Measurements from ENCODE around the gene C18orf63.

C18orf63 gene

DNA sequence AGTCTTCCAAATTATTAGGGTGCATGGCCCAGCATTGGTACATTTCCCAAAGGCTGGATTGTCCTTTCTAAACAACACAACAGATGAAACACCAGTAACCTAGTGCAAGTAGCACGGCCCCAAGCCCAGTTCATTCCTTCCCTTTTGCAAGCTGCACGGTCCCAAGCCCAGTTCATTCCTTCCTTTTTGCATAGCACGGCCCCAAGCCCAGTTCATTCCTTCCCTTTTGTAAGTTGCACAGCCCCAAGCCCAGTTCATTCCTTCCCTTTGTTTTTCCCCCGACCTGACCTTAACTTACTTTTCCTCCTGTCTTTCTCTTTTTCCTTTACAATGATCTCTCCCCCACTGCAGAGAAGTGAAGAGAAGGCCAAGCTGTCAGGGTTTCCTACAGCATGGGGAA, 60.9 kb downstream of the C18orf63 start:
- DNase-seq (ENCODE audit: low spot score), result no peak

DNA sequence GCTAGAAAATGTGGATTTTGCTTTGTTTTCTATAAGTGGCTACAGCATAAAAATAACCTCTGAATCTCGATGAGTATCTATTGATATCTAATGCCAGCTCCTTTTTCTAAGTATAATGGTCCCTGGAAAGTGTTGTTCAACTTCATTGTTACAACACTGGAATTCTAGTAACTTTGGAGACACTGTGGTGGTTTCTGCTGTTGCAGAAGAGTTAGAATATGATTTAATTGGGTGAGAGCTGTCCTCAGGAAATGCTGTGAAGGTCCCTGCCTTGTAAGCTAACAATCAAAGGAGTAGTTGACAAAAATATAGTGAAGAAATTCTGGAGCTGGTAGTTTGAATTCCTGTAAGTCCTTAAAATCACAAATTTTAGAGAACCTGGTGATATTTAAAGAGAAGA, 62.1 kb downstream of the C18orf63 start:
- DNase-seq (ENCODE audit: low spot score), result no peak

DNA sequence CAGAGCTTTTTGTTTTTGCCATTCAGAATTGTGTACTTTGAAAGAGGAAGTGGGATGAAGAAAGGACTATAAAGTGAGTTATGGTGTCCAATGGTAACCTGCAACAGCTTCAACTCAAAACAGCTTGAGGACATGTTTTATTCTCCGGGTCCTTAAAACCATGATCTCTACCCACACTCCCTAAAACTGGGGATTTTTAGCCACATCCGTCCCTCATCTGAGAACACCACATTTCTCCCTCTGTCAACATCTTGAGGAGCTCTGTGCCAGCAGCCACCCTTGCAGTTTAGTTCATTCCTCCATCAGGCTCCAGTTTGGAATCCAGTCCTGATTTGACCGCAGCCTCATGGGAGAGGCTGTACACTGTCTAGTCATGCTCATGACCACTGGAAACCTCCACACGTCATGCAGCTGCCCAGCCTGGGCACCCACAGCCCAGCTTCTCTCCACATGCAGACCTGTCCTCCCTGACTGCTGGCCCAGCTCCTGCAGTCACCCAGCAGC, 62.6 kb downstream of the C18orf63 start:
- DNase-seq (ENCODE audit: low spot score), result peak; percentile 71

DNA sequence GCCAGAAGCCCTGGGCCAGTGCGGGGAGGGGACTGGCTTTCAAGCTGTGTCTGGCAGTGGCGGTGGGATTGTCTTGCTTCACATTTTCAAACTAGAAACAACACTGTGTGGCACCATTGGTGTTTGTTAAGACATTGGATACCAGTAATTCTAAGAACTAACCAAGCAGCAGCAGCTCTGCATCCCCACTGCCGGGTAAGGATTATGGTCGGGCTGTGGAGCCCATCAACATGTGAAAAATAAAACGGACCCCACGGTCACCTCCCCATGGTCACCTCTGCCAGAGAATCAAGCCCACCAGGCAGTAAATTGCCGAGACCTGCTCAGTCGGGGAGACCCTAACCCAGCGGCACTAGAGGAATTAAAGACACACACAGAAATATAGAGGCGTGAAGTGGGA, 65.3 kb downstream of the C18orf63 start:
- DNase-seq (ENCODE audit: low spot score), result no peak

DNA sequence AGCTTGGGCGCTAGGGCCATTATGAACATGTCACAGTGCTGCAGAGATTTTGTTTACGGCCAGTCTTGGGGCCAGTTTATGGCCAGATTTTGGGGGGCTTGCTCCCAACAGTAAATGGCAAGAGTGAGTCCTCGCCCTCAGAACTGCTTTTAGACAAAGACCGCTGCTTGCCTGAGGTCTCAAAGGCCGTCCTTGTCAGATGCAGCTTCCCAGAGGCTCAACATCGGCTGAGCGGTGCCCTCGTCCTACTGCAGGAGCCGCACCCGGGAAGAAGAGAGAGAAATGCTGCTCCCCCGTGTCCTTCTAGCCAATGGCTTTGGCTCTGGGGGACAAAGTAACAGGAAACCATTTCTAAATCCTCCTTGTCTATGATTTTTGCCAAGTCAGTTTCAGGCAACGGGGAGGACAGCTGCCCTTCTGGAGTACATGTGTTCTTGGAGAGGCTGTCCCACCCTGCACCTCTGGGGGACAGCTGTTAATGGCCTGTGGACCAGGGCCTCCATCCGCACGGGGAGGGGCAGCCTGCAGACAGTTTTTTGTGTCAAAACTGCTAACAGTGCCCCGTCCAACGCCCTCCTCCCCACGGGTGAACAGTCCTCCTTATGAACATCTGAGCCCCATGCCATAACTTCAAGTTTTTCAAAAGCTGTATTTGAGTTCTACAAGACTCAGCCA, 66.1 kb downstream of the C18orf63 start:
- DNase-seq (ENCODE audit: low spot score), result no peak

DNA sequence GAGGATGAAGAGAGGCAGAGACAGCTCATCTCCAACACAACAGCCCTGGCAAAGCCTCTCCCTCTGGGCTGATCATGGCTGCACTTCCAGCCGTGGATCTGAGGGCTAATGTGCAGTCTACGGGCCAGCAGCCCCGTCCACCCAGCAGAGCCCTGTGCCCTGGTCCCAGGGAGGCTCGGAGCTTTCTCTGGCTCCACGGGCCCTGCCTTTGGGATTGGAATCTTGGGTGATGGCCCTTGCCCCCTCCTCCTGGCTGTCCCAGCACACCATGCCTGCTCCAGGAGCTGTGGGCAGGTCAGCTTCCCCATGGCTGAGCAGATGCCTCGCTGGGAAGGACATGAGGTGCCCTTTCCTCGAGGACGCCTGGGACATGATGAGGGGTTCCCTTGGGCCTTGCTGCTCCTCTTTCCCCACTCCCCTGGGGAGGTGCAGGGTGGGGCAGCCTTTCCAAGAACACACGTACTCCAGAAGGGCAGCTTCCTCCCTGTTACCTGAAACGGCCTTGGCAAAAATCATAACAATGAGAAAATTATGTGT, 66.9 kb downstream of the C18orf63 start:
- DNase-seq (ENCODE audit: low spot score), result no peak

DNA sequence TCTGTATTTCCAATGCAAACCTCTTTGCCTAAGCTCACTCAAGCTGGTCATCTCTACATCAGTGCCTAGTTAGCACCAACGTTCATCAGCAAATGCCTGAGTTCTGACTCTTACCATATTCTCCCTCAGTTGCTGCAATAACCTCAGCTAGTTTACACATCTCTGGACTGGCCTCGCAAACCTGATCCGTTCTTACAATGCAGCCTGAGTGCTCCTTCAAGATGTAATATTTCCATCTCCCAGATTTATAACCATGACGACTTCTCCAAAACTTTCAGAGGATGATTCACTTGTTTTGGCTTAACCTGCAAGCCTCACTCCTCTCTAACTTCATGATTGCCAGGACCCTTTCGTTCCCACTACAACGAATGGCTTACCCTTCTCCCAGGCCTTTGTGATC, 71.7 kb downstream of the C18orf63 start:
- no peak for DNase-seq (ENCODE audit: low spot score)

DNA sequence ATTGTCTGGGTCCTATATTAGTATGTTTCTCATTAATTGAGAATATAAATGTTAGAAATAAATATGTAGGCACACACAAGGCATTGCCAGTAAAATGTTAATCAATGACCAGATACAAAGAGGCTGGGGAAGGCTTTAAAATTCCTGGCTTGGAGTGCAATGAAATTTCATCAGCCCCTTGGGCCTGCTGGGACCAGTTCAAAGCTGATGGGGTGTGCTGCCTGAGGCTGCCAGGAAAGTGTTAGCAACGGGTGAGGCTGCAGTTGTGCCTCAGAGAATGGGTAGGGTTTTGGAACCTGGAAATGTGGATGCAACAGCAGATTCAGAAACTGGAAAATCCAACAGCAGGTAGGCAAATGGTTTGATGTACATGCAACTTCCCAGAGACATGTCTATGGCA, 72.6 kb downstream of the C18orf63 start:
- DNase-seq (ENCODE audit: low spot score), result no peak

DNA sequence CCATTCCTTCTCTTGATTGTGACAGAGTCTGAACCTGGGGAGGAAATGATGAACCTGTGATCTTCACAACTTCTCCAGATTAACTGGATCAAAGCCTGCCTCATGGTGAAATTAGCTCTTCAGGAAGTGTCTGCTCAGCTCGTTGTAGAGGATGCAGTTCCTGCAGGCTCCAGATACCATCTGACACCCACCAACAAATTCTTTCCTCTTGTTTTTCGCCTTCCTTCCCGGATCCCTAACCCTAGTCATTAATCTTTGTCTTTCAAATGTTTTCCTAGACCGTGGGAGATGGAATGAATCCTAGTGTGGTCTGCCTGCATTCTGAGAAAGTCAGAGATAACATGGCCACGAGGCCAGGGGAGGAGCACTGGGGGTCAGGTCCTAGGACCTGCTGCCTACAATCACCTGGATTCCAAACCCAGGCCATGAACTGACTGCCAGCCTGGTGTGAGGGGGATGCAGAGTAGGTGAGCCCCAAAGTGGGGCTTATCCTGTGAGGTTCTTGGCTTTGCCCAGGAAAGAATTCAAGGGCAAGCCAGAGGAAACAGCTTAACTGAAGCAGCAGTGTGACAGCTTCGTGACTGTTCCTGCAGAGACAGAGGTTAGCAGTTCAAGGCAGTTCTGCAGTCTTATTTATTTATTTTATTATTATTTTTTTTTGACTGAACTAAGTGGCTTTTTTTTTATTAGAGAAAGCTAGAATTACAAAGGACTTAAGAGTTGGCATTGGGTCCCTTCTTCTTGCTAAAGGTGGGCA, 73.7 kb downstream of the C18orf63 start:
- DNase-seq (ENCODE audit: low spot score), result no peak

DNA sequence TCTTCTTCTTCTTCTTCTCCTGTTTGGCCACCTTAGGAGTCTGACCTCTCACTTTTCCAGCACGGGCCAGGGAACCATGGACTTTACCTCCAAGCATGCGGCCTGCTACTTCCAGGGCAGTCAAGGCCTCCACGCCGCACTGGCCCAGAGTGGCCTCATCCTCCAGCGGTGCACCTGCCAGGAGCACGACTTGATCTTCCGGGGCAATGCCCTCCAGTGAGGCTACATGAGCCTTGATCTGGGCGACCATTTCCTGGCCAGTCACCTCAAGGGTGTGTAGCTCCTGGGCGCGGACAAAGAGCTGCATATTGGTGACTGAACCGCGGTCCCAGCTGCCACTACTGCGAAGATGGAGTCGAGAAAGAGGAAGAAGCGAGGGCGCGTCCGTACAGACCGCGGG, 74.4 kb downstream of the C18orf63 start:
- no peak for DNase-seq (ENCODE audit: low spot score)

DNA sequence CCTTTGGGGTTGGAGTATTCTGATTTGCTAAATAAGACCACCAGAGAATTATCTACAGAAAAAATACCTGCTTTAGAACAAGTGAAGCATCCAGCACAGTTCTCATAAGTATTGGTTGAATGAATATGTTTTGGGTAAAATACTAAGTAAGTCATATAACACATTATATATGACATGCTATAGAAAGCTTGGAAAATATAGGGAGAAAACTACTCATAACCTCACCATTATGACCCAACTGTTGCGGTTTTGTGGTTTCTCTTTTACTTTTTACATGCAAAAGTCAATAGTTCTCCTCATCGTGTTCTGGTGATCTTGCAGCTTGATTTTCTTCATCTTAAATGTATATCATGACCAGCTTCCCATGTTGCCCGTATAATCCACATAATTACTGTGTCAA, 75.3 kb downstream of the C18orf63 start:
- no peak for DNase-seq (ENCODE audit: low spot score)

DNA sequence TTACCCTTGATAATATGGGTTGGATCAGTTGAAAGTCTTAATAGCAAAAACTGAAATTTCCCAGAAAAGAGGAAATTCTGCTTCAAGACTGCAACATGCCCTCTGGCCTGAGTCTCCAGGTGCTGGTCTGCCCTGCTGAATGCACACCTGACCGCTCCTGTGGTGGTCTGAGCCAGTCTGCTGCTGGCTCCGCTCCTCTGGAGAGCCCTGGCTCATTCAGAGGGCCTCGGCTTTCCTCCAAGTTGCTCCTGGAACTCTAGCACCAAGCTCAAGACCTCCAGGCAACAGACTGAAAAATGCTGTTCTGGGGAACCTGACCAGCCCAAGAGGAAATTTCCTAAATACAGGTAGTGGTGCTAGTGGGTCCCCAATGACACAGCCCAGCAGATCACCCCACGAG, 76.7 kb downstream of the C18orf63 start:
- no peak for DNase-seq (ENCODE audit: low spot score)

DNA sequence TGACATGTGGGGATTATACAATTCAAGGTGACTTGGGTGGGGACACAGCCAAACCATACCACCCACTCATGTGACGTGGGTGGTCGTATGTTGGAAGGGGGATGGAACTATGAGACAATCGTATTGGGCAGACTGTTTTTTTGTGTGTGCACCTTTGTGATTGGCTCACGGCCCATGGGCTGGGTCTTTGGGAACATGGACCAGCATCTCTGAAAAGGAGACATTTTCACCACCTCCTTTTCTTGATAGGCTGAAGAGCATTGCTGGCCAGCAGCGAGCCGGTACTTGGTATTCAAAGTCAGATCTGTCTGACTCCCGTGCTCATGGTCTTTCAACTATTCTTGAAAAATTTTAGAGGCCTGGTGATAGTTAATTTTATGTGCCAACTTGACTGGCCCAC, 79.4 kb downstream of the C18orf63 start:
- DNase-seq (ENCODE audit: low spot score), result no peak

DNA sequence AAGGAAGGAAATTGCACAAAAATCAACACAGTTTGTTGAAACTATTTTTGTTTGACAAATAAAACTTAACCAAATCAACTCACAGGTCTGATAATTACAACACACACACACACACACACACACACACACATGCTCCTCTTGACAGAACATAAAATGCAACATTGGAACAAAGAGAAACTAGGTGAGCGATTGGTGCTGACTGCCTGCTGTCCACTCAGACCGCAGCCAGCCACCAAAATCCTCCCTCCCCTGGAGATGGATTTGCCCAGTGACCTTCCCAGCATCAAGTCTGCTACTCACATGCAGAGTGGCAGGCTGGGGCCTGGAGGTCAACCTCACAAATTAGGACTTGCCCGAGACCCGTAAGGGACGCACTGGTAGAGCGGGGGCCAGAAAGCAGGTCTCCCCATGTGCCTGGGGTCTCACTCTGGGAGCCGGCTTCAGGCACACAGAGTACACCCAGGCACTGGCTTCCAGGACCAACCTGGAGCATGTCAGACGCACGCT, 80.1 kb downstream of the C18orf63 start:
- no peak for DNase-seq (ENCODE audit: low spot score)

DNA sequence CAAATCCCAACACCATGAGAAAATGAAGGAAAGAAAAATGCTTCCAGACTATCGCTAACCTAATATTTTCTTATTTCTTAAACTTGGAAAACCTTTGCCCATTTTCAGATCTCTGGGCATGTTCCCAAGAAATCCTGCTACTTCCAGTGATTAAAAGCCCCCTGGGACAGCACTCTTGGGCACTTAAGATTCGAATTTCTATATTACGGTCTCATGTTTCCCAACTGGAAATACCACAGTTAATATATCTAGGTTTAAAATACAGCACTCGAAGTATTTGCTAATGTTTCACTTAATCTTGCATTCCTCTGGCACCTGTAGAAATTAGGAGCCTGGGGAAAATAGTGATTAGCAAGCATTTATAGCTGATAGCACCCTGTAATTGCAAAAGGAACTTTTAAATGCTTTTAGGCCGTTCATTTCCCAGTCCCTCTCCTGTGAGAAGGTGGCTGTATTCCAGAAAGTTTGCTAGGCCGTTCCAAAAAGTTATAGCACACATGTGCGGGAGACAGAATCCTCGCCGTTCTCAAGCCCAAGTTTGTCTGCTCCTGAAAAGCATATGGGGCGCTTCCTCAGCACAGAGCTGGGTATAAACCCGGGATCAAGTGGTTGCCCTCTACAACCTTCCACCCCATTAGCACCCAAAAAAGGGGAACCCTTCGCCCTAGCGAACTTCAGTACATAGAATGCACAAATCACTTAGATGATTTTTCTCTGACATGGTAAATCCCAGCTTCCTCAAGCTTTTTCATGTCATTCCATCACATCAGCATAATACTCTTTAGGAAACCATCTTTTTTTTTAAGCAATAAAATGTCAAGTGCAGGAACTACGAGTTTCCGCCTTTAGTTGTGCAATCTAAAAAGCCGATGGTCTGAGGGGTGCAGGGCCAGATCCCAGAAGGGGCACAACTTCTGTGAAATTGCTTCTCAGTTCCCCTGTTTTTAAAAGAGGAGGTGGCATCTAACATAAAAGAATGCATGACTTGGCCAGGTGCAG, 80.8 kb downstream of the C18orf63 start:
- DNase-seq (ENCODE audit: low spot score), result no peak

DNA sequence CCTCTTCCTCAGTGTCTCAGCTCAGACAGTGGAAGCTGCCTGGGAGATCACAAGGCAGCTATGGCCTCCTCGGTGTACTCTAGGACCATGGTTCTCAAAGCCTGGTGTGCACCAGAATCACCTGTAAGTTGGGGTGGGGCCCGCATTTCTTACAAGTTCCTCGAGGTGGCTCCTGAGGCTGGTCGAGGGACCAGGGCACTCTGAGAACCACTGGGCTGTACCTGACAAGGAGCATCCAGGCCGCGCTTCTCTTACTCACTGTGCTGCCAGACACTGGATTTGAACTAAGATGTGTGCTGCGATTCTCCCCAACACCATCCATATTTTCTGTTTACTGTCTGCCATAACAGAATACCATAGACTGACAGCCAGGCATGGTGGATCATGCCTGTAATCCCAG, 81.9 kb downstream of the C18orf63 start:
- DNase-seq (ENCODE audit: low spot score), result no peak

DNA sequence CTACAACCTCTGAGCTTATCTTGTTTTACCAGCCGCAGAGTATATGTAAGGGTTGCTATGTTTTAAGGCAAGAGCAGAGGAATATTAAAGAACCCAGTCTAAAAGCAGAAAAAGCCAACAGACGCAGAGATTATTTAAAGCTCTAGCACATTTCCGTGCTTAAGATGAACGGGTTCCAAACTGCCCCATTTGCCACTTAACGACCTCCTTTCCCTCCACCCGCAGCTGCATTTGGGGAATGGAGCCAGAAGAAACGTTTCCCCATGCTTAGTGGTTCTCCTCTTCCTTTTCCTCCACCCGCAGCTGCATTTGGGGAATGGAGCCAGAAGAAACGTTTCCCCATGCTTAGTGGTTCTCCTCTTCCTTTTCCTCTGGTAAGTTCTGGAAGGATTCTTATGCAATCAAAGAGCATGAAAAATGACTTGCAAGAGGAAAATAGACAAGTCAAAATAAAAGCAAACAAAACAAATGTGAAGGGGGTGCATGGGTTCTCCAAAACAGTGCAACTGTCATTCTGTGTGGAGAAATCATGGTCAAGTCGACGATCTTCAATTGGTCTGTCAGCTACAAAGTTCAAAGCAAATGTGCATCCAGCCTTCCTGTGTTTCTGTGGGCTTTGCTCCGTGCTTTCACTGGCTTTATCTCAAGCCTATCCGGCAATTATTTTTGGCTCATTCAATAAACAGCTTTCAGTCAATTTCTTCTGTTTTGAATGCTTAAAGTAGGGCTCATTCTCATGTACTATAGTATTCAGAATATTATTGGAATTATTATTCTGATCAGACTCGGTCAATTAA, 83.7 kb downstream of the C18orf63 start:
- no peak for DNase-seq (ENCODE audit: low spot score)

DNA sequence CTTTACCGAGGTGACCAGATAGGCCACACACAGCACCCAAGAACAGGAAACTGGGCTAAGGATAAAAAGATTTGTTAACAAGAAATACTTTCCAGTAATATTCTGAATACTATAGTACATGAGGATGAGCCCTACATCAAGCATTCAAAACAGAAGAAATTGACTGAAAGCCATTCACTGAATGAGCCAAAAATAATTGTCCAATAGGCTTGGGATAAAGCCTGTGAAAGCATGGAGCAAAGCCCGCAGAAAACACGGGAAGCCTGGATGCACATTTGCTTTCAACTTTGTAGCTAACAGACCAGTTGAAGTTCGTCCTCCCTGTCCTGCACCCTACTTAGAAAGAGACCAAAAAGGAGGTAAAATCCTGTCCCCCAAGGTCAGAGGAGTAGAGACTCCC, 85.2 kb downstream of the C18orf63 start:
- DNase-seq (ENCODE audit: low spot score), result no peak

DNA sequence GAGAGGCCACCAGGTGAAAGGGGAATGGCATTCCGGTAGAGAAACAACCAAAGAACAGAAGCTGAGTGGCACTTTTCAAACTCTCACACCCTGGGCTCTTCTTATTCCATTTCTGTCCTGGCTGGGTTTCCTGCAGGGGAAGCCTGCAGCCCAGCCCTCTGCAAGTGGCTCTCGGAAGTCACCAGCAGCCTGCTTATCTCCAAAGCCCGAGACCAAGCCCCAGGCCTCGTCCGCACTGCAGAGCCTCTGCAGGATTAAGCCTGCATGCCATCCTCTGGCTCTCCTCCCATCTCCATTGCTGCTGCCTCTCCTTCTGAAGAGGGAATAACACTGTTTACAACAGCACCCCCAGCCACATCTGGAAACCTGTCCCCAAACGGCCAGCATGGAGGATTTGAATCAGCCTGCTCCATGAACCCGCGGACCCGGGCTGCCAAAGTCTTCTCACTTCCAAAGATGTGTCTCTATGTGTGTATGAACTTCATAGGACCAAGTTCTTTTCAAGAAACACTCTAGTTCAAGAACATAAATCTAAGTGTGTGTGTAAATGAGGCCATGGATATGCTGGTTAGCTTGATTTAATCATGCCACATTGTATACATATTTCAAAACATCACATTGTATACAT, 87.3 kb downstream of the C18orf63 start:
- no peak for DNase-seq (ENCODE audit: low spot score)

DNA sequence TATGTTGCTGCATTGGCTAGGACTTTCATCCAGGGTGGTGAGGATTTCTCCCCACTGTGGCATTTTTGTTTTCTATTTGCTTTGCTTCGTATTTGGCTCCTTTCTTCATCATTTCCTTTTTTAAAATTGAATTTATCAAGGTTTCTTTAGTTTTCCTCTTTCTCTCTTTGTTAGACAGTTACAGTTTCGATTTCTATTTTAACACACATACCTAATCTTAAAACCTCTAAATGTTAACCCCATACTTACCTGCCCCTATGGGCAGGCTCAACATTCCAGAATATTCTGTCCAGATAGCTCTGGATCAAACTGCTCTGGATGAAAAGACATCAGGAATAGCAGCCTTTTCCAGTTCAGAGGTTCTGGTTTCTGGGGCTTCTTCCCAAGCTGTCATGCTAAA, 92.2 kb downstream of the C18orf63 start:
- DNase-seq (ENCODE audit: low spot score), result no peak

All from AG20443 (cell line).